RWPE1 (cell line): ENCODE results near the gene ITGB5.

ENCODE experiments used
- CTCF ChIA-PET: fragments of 350-600 bp; sonication (Branson Sonifier 250); formaldehyde crosslinking; extraction: SDS; loops from one replicate; lab custom pipeline; 2021; lab: Yijun Ruan, JAX
- POLR2A ChIA-PET: fragments of 400-600 bp; formaldehyde crosslinking; extraction: SDS; loops from one replicate; lab custom pipeline; 2020; ENCODE audit warnings: antibody characterized with exemption; ENCODE audit not compliant: low non-redundant PET; lab: Yijun Ruan, JAX
- DNase-seq: peaks from one replicate; pipeline ENCODE4 v3.0.0; 2012; ENCODE audit warnings: low spot score
- H3K27ac ChIP-seq: fragments of 450-650 bp; 2 replicates; pipeline ENCODE4 v1.5.1; 2017
- CTCF ChIP-seq: fragments of 450-650 bp; conservative IDR thresholded peaks from 2 replicates; pipeline ENCODE4 v1.5.1; 2017; ENCODE audit warnings: low read depth, mild to moderate bottlenecking

The ITGB5 gene

GRCh38 chr3:124805671-124806070 lies 81.5 kb downstream of the ITGB5 start:
- TF ChIP-seq CTCF, result no peak
- ChIA-PET POLR2A (no interaction called here), CTCF (interaction anchor here (0.6 to 0.8 kb wide), 4 partner anchors 17 to 1064 kb away, joined by 3 to 5 read pairs (median 4); no protein-coding TSS in a partner anchor)
- H3K27ac ChIP-seq, result no peak overlapping the region
- no peak for DNase-seq

DNA sequence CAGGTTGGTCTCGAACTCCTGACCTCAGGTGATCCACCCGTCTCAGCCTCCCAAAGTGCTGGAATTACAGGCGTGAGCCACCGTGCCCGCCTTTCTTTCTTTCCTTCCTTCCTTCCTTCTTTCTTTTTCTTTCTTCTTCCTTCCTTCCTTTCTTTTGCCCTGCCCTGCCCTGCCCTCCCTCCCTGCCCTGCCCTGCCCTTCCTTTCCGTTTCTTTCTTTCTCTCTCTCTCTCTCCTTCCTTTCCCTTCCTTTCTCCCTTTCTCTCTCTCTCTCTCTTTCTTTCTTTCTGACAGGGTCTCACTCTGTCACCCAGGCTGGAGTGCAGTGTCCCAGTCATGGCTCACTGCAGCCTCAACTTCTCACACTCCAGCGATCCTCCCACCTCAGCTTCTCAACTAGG lies 82.3 kb downstream of the ITGB5 start:
- no peak overlapping the region for H3K27ac ChIP-seq
- CTCF ChIA-PET, result interaction anchor here (0.6 kb wide), 1 partner anchor 97 kb away, joined by 3 read pairs; no protein-coding TSS in a partner anchor
- POLR2A ChIA-PET, result no interaction called here
- no peak for TF ChIP-seq CTCF
- DNase-seq, result no peak

GRCh38 chr3:124802702-124803101 lies 84.5 kb downstream of the ITGB5 start:
- POLR2A ChIA-PET, result no interaction called here
- CTCF ChIA-PET, result no interaction called here
- DNase-seq, result no peak
- no peak overlapping the region for H3K27ac ChIP-seq
- no peak for TF ChIP-seq CTCF

- TF ChIP-seq CTCF, result no peak
- POLR2A ChIA-PET, result no interaction called here
- CTCF ChIA-PET, result interaction anchor here (1.1 kb wide), 1 partner anchor 16 kb away, joined by 4 read pairs; no protein-coding TSS in a partner anchor
These were observed 85.0 kb downstream of the ITGB5 start for GRCh38 chr3:124802061-124802698.

GRCh38 chr3:124800511-124801258 lies 86.5 kb downstream of the ITGB5 start:
- DNase-seq, result no peak
- no peak for TF ChIP-seq CTCF
- POLR2A ChIA-PET, result no interaction called here
- CTCF ChIA-PET, result interaction anchor here (0.6 kb wide), 1 partner anchor 441 kb away, joined by 3 read pairs; no protein-coding TSS in a partner anchor
- peak overlapping the region; percentile 48 for H3K27ac ChIP-seq

More at GRCh38 chr3:124802061-124802698, 85.0 kb downstream of the ITGB5 start:
- no peak for DNase-seq
- H3K27ac ChIP-seq, result no peak overlapping the region

- ChIA-PET CTCF (no interaction called here), POLR2A (no interaction called here)
- TF ChIP-seq CTCF, result no peak
- DNase-seq, result no peak
- peak overlapping the region; percentile 48 for H3K27ac ChIP-seq
These were observed 87.1 kb downstream of the ITGB5 start for GRCh38 chr3:124800076-124800475.
